ENCODE measurements around the gene ARHGAP15.

ARHGAP15 gene

DNA sequence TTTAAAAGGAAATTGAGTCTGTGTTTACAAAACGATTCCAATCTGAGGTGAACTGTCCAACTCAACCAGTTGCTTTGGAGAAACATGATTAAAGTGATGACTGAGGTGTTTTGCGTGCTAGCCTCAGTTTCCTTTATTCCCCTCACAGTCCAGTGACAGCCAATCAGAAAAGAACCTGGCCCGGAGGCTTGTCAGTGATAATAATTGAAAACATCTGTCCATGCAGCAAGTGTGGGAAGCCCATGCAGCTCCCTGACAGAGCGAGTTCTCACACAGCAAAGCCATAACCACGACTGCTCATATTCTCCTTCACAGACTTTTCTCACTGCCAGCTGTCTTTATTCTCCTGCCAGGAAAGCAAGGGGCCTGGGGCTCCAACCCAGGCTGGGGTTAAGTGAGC lies 613.4 kb downstream of the ARHGAP15 start:
- Histone ChIP-seq H3K9ac (ENCODE audit: low read length) (no peak overlapping the region), H4K20me1 (ENCODE audit: low read depth, low read length) (no peaks in the 10 kb centered on the region), H2AFZ (ENCODE audit: low read depth, low read length, severe bottlenecking) (no peak overlapping the region), H3K4me3 (ENCODE audit: insufficient read depth, low read length, poor library complexity, severe bottlenecking) (no peak overlapping the region), H3K27ac (ENCODE audit: low read depth, low read length) (no peak overlapping the region), H3K9me2 (replicated peaks; ENCODE audit: insufficient read depth, low read length) (no peaks in the 10 kb centered on the region), H3K4me2 (ENCODE audit: low read depth, low read length, poor library complexity, severe bottlenecking) (no peak overlapping the region), H3F3A (ENCODE audit: insufficient read depth) (no peaks in the 10 kb centered on the region), H3K79me2 (ENCODE audit: insufficient read depth, low read length) (no peaks in the 10 kb centered on the region), H3K36me3 (ENCODE audit: low read length) (no peaks in the 10 kb centered on the region), H3K9me3 (ENCODE audit: insufficient read depth, low read length) (no peaks in the 10 kb centered on the region), H3K27me3 (ENCODE audit: low read length) (no peaks in the 10 kb centered on the region)
- TF ChIP-seq EZH2phosphoT487 (conservative IDR thresholded peaks at IDR 0.05; ENCODE audit: low read length) (no peak), CTCF (IDR thresholded peaks at IDR 0.05; ENCODE audit: insufficient read depth, low read length, poor library complexity, severe bottlenecking) (no peak)

DNA sequence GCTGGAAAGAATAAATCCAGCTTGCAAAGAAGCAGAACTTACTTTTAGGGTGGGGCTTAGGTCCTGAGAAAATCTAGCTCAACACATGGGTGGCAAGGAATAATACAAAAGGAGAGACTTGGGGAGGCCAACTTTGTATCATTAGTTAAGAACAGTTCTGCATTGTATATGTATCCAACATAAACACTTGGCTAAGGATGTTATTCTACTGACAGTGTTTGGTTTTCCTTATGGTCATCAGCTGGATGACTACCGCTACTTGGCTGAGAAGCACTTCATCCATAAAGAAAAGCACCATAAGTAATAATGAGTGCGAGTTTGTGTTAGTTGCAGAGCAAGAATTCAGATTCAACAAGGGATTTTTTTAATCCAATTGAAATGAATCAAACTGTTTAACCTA lies 614.9 kb downstream of the ARHGAP15 start:
- Histone ChIP-seq H3K9me2 (replicated peaks; ENCODE audit: insufficient read depth, low read length) (no peaks in the 10 kb centered on the region), H3K9ac (ENCODE audit: low read length) (no peak overlapping the region), H3K9me3 (ENCODE audit: insufficient read depth, low read length) (no peaks in the 10 kb centered on the region), H2AFZ (ENCODE audit: low read depth, low read length, severe bottlenecking) (no peak overlapping the region), H4K20me1 (ENCODE audit: low read depth, low read length) (no peaks in the 10 kb centered on the region), H3K4me2 (ENCODE audit: low read depth, low read length, poor library complexity, severe bottlenecking) (no peak overlapping the region), H3K27me3 (ENCODE audit: low read length) (no peaks in the 10 kb centered on the region), H3K79me2 (ENCODE audit: insufficient read depth, low read length) (no peaks in the 10 kb centered on the region), H3F3A (ENCODE audit: insufficient read depth) (no peaks in the 10 kb centered on the region), H3K4me3 (ENCODE audit: insufficient read depth, low read length, poor library complexity, severe bottlenecking) (no peak overlapping the region), H3K27ac (ENCODE audit: low read depth, low read length) (no peak overlapping the region), H3K36me3 (ENCODE audit: low read length) (no peaks in the 10 kb centered on the region)
- TF ChIP-seq EZH2phosphoT487 (conservative IDR thresholded peaks at IDR 0.05; ENCODE audit: low read length), result no peak
- TF ChIP-seq CTCF (IDR thresholded peaks at IDR 0.05; ENCODE audit: insufficient read depth, low read length, poor library complexity, severe bottlenecking), result no peak

GRCh38 chr2:143745060-143745459 lies 615.8 kb downstream of the ARHGAP15 start:
- Histone ChIP-seq H3K36me3 (ENCODE audit: low read length) (no peaks in the 10 kb centered on the region), H3K9me2 (replicated peaks; ENCODE audit: insufficient read depth, low read length) (no peaks in the 10 kb centered on the region), H4K20me1 (ENCODE audit: low read depth, low read length) (no peaks in the 10 kb centered on the region), H3K4me3 (ENCODE audit: insufficient read depth, low read length, poor library complexity, severe bottlenecking) (no peak overlapping the region), H3K4me2 (ENCODE audit: low read depth, low read length, poor library complexity, severe bottlenecking) (no peak overlapping the region), H3K9me3 (ENCODE audit: insufficient read depth, low read length) (no peaks in the 10 kb centered on the region), H3K27ac (ENCODE audit: low read depth, low read length) (no peak overlapping the region), H2AFZ (ENCODE audit: low read depth, low read length, severe bottlenecking) (no peak overlapping the region), H3K27me3 (ENCODE audit: low read length) (no peaks in the 10 kb centered on the region), H3F3A (ENCODE audit: insufficient read depth) (no peaks in the 10 kb centered on the region), H3K9ac (ENCODE audit: low read length) (no peak overlapping the region), H3K79me2 (ENCODE audit: insufficient read depth, low read length) (no peaks in the 10 kb centered on the region)
- TF ChIP-seq EZH2phosphoT487 (conservative IDR thresholded peaks at IDR 0.05; ENCODE audit: low read length) (no peak), CTCF (IDR thresholded peaks at IDR 0.05; ENCODE audit: insufficient read depth, low read length, poor library complexity, severe bottlenecking) (no peak)

GRCh38 chr2:143754742-143755141 lies 625.5 kb downstream of the ARHGAP15 start:
- no peaks in the 10 kb centered on the region for H3K9me2 ChIP-seq (replicated peaks; ENCODE audit: insufficient read depth, low read length)
- no peaks in the 10 kb centered on the region for H3K79me2 ChIP-seq (ENCODE audit: insufficient read depth, low read length)
- no peak overlapping the region for H3K27ac ChIP-seq (ENCODE audit: low read depth, low read length)
- no peaks in the 10 kb centered on the region for H3F3A ChIP-seq (ENCODE audit: insufficient read depth)
- no peaks in the 10 kb centered on the region for H3K27me3 ChIP-seq (ENCODE audit: low read length)
- no peak overlapping the region for H2AFZ ChIP-seq (ENCODE audit: low read depth, low read length, severe bottlenecking)
- H3K4me2 ChIP-seq (ENCODE audit: low read depth, low read length, poor library complexity, severe bottlenecking), result no peak overlapping the region
- H3K36me3 ChIP-seq (ENCODE audit: low read length), result no peaks in the 10 kb centered on the region
- no peak overlapping the region for H3K9ac ChIP-seq (ENCODE audit: low read length)
- TF ChIP-seq CTCF (IDR thresholded peaks at IDR 0.05; ENCODE audit: insufficient read depth, low read length, poor library complexity, severe bottlenecking) (no peak), EZH2phosphoT487 (conservative IDR thresholded peaks at IDR 0.05; ENCODE audit: low read length) (no peak)
- no peak overlapping the region for H3K4me3 ChIP-seq (ENCODE audit: insufficient read depth, low read length, poor library complexity, severe bottlenecking)
- H4K20me1 ChIP-seq (ENCODE audit: low read depth, low read length), result no peaks in the 10 kb centered on the region
- no peaks in the 10 kb centered on the region for H3K9me3 ChIP-seq (ENCODE audit: insufficient read depth, low read length)

Data from SU-DHL-6 (cell line).